GM21717 (cell line): ENCODE data around the gene PSMA7.

Experiments
- ATAC-seq: cut with Tn5 transposase; IDR thresholded peaks from one replicate; pipeline ENCODE4 v1.9.1; 2021; ENCODE audit warnings: mild to moderate bottlenecking, moderate library complexity; ENCODE audit not compliant: unreplicated experiment

The PSMA7 gene

GRCh38 chr20:62172666-62173065 lies 29.5 kb upstream of the PSMA7 start:
- ATAC-seq, result no peak

- ATAC-seq, result no peak
Observed at GRCh38 chr20:62171245-62171644, 28.1 kb upstream of the PSMA7 start.

GRCh38 chr20:62170536-62170935 lies 27.3 kb upstream of the PSMA7 start:
- ATAC-seq, result no peak

- no peak for ATAC-seq
Observed at GRCh38 chr20:62168890-62169435, 25.8 kb upstream of the PSMA7 start.

GRCh38 chr20:62168061-62168460 lies 24.9 kb upstream of the PSMA7 start:
- no peak for ATAC-seq

- no peak for ATAC-seq
Observed at GRCh38 chr20:62167474-62167873, 24.3 kb upstream of the PSMA7 start.

GRCh38 chr20:62165762-62166399 lies 22.7 kb upstream of the PSMA7 start:
- no peak for ATAC-seq

- no peak for ATAC-seq
Observed at GRCh38 chr20:62164879-62165761, 21.9 kb upstream of the PSMA7 start.

GRCh38 chr20:62163986-62164762 lies 21.0 kb upstream of the PSMA7 start:
- ATAC-seq, result no peak

GRCh38 chr20:62163485-62163865 lies 20.3 kb upstream of the PSMA7 start:
- ATAC-seq, result no peak

GRCh38 chr20:62162765-62163484 lies 19.7 kb upstream of the PSMA7 start:
- no peak for ATAC-seq

- no peak for ATAC-seq
Observed at GRCh38 chr20:62161347-62161746, 18.2 kb upstream of the PSMA7 start.

GRCh38 chr20:62160876-62161275 lies 17.7 kb upstream of the PSMA7 start:
- no peak for ATAC-seq

- no peak for ATAC-seq
Observed at GRCh38 chr20:62160253-62160652, 17.1 kb upstream of the PSMA7 start.

- no peak for ATAC-seq
Observed at GRCh38 chr20:62159839-62160238, 16.6 kb upstream of the PSMA7 start.

GRCh38 chr20:62159052-62159451 lies 15.9 kb upstream of the PSMA7 start:
- no peak for ATAC-seq

GRCh38 chr20:62158541-62158940 lies 15.3 kb upstream of the PSMA7 start:
- no peak for ATAC-seq

- ATAC-seq, result no peak
Observed at GRCh38 chr20:62158088-62158400, 14.8 kb upstream of the PSMA7 start.

GRCh38 chr20:62157387-62158087 lies 14.3 kb upstream of the PSMA7 start:
- ATAC-seq, result no peak
